ENCODE data around the gene DRC7. TPM values are rescaled to one million over a fixed set of nuclear protein-coding genes. Genes with fewer than 3 reads are reported as not detected.

DRC7 gene
- total and polyA plus RNA-seq, 9 of the 15 experiments (the other 6 are each of a cell fraction or from before 2014, with no cell fraction given) = 0.04 to 0.33 (median 0.12) TPM; not detected in 3

- no peak overlapping the region for H3K27ac ChIP-seq (ENCODE audit: extremely low read depth, low read depth, low read length)
- no peaks in the 10 kb centered on the region for H3K79me2 ChIP-seq (ENCODE audit: control insufficient read depth, insufficient read depth, low read length)
- no peak overlapping the region for H3K4me3 ChIP-seq
- in situ Hi-C loops (cut with MboI) (no loop called here), intact Hi-C loops (cut with micrococcal nuclease) (no loop called here)
- H3K9me1 ChIP-seq (ENCODE audit: control insufficient read depth, insufficient read depth, low read length) = no peaks in the 10 kb centered on the region
- 0 out of 5 replicates have a peak, but pooled peaks cover 0 to 5% of the 10 kb centered on the region in 2 experiments for H3K27me3 ChIP-seq (ENCODE audit: control insufficient read depth in 2 of 2, insufficient read depth in 2 of 2, low read length in 2 of 2)
- no TSS peak for BruUV-seq (replicated peaks)
- ChIA-PET CTCF (ENCODE audit: low intra/inter-chr PET ratio) (no interaction called here), POLR2A (no interaction called here)
- WGBS (ENCODE audit: insufficient coverage, low coverage, missing lambda C conversion rate) = 49% methylated on average over 12 of the region's 14 CpGs
- no peak for ATAC-seq
- H3K9me3 ChIP-seq (replicated peaks; ENCODE audit: control insufficient read depth, insufficient read depth, low read depth, low read length) = 0 out of 2 replicates have a peak, but pooled peaks cover 3% of the 10 kb centered on the region
- FAIRE-seq = no peak
- no peak for DNase-seq (ENCODE audit: extremely low read depth in 1 of 4, low spot score in 3 of 4)
- H3K4me2 ChIP-seq (ENCODE audit: insufficient read depth, low read length) = no peak overlapping the region
- no peak overlapping the region for H2AFZ ChIP-seq (ENCODE audit: low read depth, low read length)
- no peaks in the 10 kb centered on the region for H3K36me3 ChIP-seq (ENCODE audit: control insufficient read depth, insufficient read depth, low read length)
- peaks cover 3 to 13% of the 10 kb centered on the region in 2 experiments; a peak in 3 of 5 replicates for H3K4me1 ChIP-seq (replicated peaks in 1 of 2; ENCODE audit: control insufficient read depth in 2 of 2, insufficient read depth in 2 of 2, low read length in 2 of 2)
- H3K9ac ChIP-seq (ENCODE audit: insufficient read depth in 1 of 2, low read depth in 2 of 2, low read length in 2 of 2) = peak overlapping the region in 1 of 2 experiments; percentile 19; a peak in 2 of 4 replicates
- no peaks in the 10 kb centered on the region for H4K20me1 ChIP-seq (replicated peaks; ENCODE audit: control insufficient read depth, insufficient read depth, low read length)
- TF ChIP-seq ZNF695 (CRISPR knock-in tag; IDR thresholded peaks at IDR 0.05) (no peak), CTCFL (IDR thresholded peaks at IDR 0.05; ENCODE audit: borderline replicate concordance, insufficient read depth, low read depth, low read length, poor library complexity, severe bottlenecking) (no peak), ZBTB33 (CRISPR knock-in tag; IDR thresholded peaks at IDR 0.05) (no peak), HMGN3 (IDR thresholded peaks at IDR 0.05; ENCODE audit: borderline replicate concordance, extremely low read depth, insufficient read length, low read depth, low read length) (no peak), UBTF (IDR thresholded peaks at IDR 0.05; ENCODE audit: borderline replicate concordance in 1 of 2, low read depth in 2 of 2, low read length in 2 of 2) (no peak), CHD2 (IDR thresholded peaks at IDR 0.05; ENCODE audit: low read depth, low read length) (no peak), ZBTB49 (CRISPR knock-in tag; IDR thresholded peaks at IDR 0.05; ENCODE audit: borderline replicate concordance) (no peak), HOXB6 (CRISPR knock-in tag; IDR thresholded peaks at IDR 0.05; ENCODE audit: borderline replicate concordance) (no peak), TCF7L2 (IDR thresholded peaks at IDR 0.05; ENCODE audit: low read depth, low read length) (no peak), EGR1 (conservative IDR thresholded peaks at IDR 0.05) (no peak), YBX1 (IDR thresholded peaks at IDR 0.05) (no peak), NFRKB (IDR thresholded peaks at IDR 0.05; ENCODE audit: low read depth) (no peak)
Observed at GRCh38 chr16:57728336-57729181, 34.0 kb downstream of the DRC7 start.
